BLaER1 treated with 17β-estradiol and CSF1 and Interleukin-3, amounts not matched to agents 10 nM and 100 nM (cell line): Measurements from ENCODE around the gene AHDC1.

Source experiments
- H3K27ac ChIP-seq, 11 experiments: shearing (Covaris generic); formaldehyde crosslinking; 2 replicates each; pipeline ENCODE4 v1.8.1; 2022
- H3K27me3 ChIP-seq, 11 experiments: shearing (Covaris generic); formaldehyde crosslinking; 2 replicates each; pipeline ENCODE4 v1.8.1; 2022
- H3K36me3 ChIP-seq, 11 experiments: shearing (Covaris generic); formaldehyde crosslinking; 2 replicates each; pipeline ENCODE4 v1.8.1; 2022
- H3K4me1 ChIP-seq, 10 experiments: shearing (Covaris generic); formaldehyde crosslinking; 2 replicates each; pipeline ENCODE4 v1.8.1; 2022
- H3K4me2 ChIP-seq, 11 experiments: shearing (Covaris generic); formaldehyde crosslinking; 2 replicates each; pipeline ENCODE4 v1.8.1; 2022
- H3K4me3 ChIP-seq, 10 experiments: shearing (Covaris generic); formaldehyde crosslinking; 2 replicates each; pipeline ENCODE4 v1.8.1; 2022
- H3K9ac ChIP-seq, 11 experiments: shearing (Covaris generic); formaldehyde crosslinking; 2 replicates each; pipeline ENCODE4 v1.8.1; 2022
- H3K9me3 ChIP-seq, 11 experiments: shearing (Covaris generic); formaldehyde crosslinking; replicated peaks in 1 of 11; 2 replicates each; pipeline ENCODE4 v1.8.1; 2022
- H4K20me1 ChIP-seq, 11 experiments: shearing (Covaris generic); formaldehyde crosslinking; 2 replicates each; pipeline ENCODE4 v1.8.1; 2022
- Cebpa-rat ChIP-seq, 11 experiments: shearing (Covaris generic); IDR thresholded peaks; 2 replicates each; pipeline ENCODE4 v1.8.1; 2022

The AHDC1 gene

GRCh38 chr1:27611450-27611849, 7.5 kb upstream of the AHDC1 start:
- Histone ChIP-seq H3K4me2 (no peak overlapping the region), H3K4me1 (peaks cover 39 to 63% (median 48%) of the 10 kb centered on the region in 10 experiments), H3K4me3 (no peak overlapping the region), H3K27me3 (no peaks in the 10 kb centered on the region), H4K20me1 (peaks cover 0 to 17% (median 0%) of the 10 kb centered on the region in 11 experiments; a peak in 2 of 22 replicates), H3K9ac (0 out of 22 replicates have a peak overlapping the region, but pooled peaks of 1 of the 11 experiments have one; percentile 5), H3K36me3 (peaks cover 0 to 52% (median 0%) of the 10 kb centered on the region in 11 experiments; a peak in 8 of 22 replicates), H3K27ac (no peak overlapping the region), H3K9me3 (no peaks in the 10 kb centered on the region)
- no peak for TF ChIP-seq Cebpa-rat (IDR thresholded peaks at IDR 0.05)

GRCh38 chr1:27609618-27610240, 5.8 kb upstream of the AHDC1 start:
- Histone ChIP-seq H4K20me1 (peaks cover 0 to 7% (median 0%) of the 10 kb centered on the region in 11 experiments; a peak in 1 of 22 replicates), H3K9ac (0 out of 22 replicates have a peak overlapping the region, but pooled peaks of 2 of the 11 experiments have one; percentile 6 to 10), H3K4me2 (peak overlapping the region; percentile 38 to 91 (median 58)), H3K27me3 (no peaks in the 10 kb centered on the region), H3K36me3 (peaks cover 0 to 36% (median 0%) of the 10 kb centered on the region in 11 experiments; a peak in 7 of 22 replicates), H3K4me3 (no peak overlapping the region), H3K4me1 (peaks cover 56 to 70% (median 60%) of the 10 kb centered on the region in 10 experiments), H3K27ac (peak overlapping the region in 3 of 11 experiments; percentile 17 to 25 (median 18); a peak in 5 of 22 replicates), H3K9me3 (no peaks in the 10 kb centered on the region)
- TF ChIP-seq Cebpa-rat (IDR thresholded peaks at IDR 0.05), result no peak

- no peak for TF ChIP-seq Cebpa-rat (IDR thresholded peaks at IDR 0.05)
- Histone ChIP-seq H3K9ac (0 out of 22 replicates have a peak overlapping the region, but pooled peaks of 2 of the 11 experiments have one; percentile 6 to 10), H3K27me3 (no peaks in the 10 kb centered on the region), H3K4me1 (peaks cover 59 to 74% (median 62%) of the 10 kb centered on the region in 10 experiments), H3K4me2 (peak overlapping the region; percentile 38 to 91 (median 58)), H3K27ac (peak overlapping the region in 3 of 11 experiments; percentile 13 to 25 (median 17); a peak in 4 of 22 replicates), H3K9me3 (no peaks in the 10 kb centered on the region), H3K4me3 (no peak overlapping the region), H3K36me3 (peaks cover 0 to 31% (median 0%) of the 10 kb centered on the region in 11 experiments; a peak in 7 of 22 replicates), H4K20me1 (peaks cover 0 to 2% (median 0%) of the 10 kb centered on the region in 11 experiments; a peak in 1 of 22 replicates)
These were observed 5.2 kb upstream of the AHDC1 start for GRCh38 chr1:27609210-27609555.

- peaks cover 0 to 5% (median 2%) of the 10 kb centered on the region in 11 experiments; a peak in 15 of 22 replicates for H4K20me1 ChIP-seq
- TF ChIP-seq Cebpa-rat (IDR thresholded peaks at IDR 0.05), result no peak
- peak overlapping the region; percentile 25 to 69 (median 61); a peak in 21 of 22 replicates for H3K9ac ChIP-seq
- peak overlapping the region in 10 of 11 experiments; percentile 26 to 80 (median 72); a peak in 20 of 22 replicates for H3K27ac ChIP-seq
- peaks cover 0 to 12% (median 0%) of the 10 kb centered on the region in 11 experiments; a peak in 6 of 22 replicates for H3K36me3 ChIP-seq
- no peaks in the 10 kb centered on the region for H3K27me3 ChIP-seq
- peaks cover 59 to 74% (median 63%) of the 10 kb centered on the region in 10 experiments for H3K4me1 ChIP-seq
- no peaks in the 10 kb centered on the region for H3K9me3 ChIP-seq
- peak overlapping the region in 3 of 10 experiments; percentile 12 to 45 (median 25); a peak in 3 of 20 replicates for H3K4me3 ChIP-seq
- peak overlapping the region; percentile 60 to 93 (median 82) for H3K4me2 ChIP-seq
These were observed 3.4 kb upstream of the AHDC1 start for GRCh38 chr1:27607239-27607804.

GRCh38 chr1:27606708-27607238, 2.8 kb upstream of the AHDC1 start:
- peak overlapping the region in 3 of 10 experiments; percentile 12 to 45 (median 25); a peak in 2 of 20 replicates for H3K4me3 ChIP-seq
- peak overlapping the region; percentile 60 to 93 (median 82) for H3K4me2 ChIP-seq
- no peaks in the 10 kb centered on the region for H3K27me3 ChIP-seq
- H3K4me1 ChIP-seq, result peaks cover 61 to 75% (median 67%) of the 10 kb centered on the region in 10 experiments
- no peak for TF ChIP-seq Cebpa-rat (IDR thresholded peaks at IDR 0.05)
- H3K27ac ChIP-seq, result peak overlapping the region in 10 of 11 experiments; percentile 26 to 80 (median 72); a peak in 20 of 22 replicates
- peaks cover 0 to 7% (median 0%) of the 10 kb centered on the region in 11 experiments; a peak in 5 of 22 replicates for H3K36me3 ChIP-seq
- H3K9me3 ChIP-seq, result no peaks in the 10 kb centered on the region
- peak overlapping the region; percentile 25 to 69 (median 61); a peak in 20 of 22 replicates for H3K9ac ChIP-seq
- peaks cover 2 to 10% (median 8%) of the 10 kb centered on the region in 11 experiments; a peak in 18 of 22 replicates for H4K20me1 ChIP-seq

- peaks cover 68 to 76% (median 74%) of the 10 kb centered on the region in 10 experiments for H3K4me1 ChIP-seq
These were observed 2.1 kb upstream of the AHDC1 start for GRCh38 chr1:27605796-27606707.

GRCh38 chr1:27605300-27605766, 1.4 kb upstream of the AHDC1 start:
- peaks cover 14 to 25% (median 22%) of the 10 kb centered on the region in 11 experiments; a peak in 20 of 22 replicates for H4K20me1 ChIP-seq
- peaks cover 72 to 80% (median 78%) of the 10 kb centered on the region in 10 experiments for H3K4me1 ChIP-seq
- H3K9me3 ChIP-seq, result no peaks in the 10 kb centered on the region
- H3K27ac ChIP-seq, result no peak overlapping the region
- no peaks in the 10 kb centered on the region for H3K27me3 ChIP-seq
- peak overlapping the region; percentile 51 to 93 (median 82); a peak in 20 of 22 replicates for H3K4me2 ChIP-seq
- peak overlapping the region in 3 of 11 experiments; percentile 4 to 25 (median 21); a peak in 4 of 22 replicates for H3K9ac ChIP-seq
- no peaks in the 10 kb centered on the region for H3K36me3 ChIP-seq
- no peak overlapping the region for H3K4me3 ChIP-seq
- TF ChIP-seq Cebpa-rat (IDR thresholded peaks at IDR 0.05), result no peak

More at GRCh38 chr1:27605796-27606707, 2.1 kb upstream of the AHDC1 start:
- H3K4me2 ChIP-seq, result peak overlapping the region; percentile 60 to 93 (median 82)
- peak overlapping the region in 9 of 11 experiments; percentile 55 to 80 (median 73); a peak in 17 of 22 replicates for H3K27ac ChIP-seq
- no peaks in the 10 kb centered on the region for H3K27me3 ChIP-seq
- H3K9me3 ChIP-seq, result no peaks in the 10 kb centered on the region
- peak overlapping the region in 9 of 11 experiments; percentile 25 to 69 (median 63); a peak in 16 of 22 replicates for H3K9ac ChIP-seq
- no peak overlapping the region for H3K4me3 ChIP-seq
- H3K36me3 ChIP-seq, result no peaks in the 10 kb centered on the region; a peak in 1 of 22 replicates
- TF ChIP-seq Cebpa-rat (IDR thresholded peaks at IDR 0.05), result no peak
- peaks cover 9 to 17% (median 15%) of the 10 kb centered on the region in 11 experiments; a peak in 19 of 22 replicates for H4K20me1 ChIP-seq
